Neuron (in vitro differentiated cells): Measurements from ENCODE around the gene IL2RA.

Experiments
- H2AFZ ChIP-seq: one replicate; pipeline ENCODE4 v1.6.1; 2013; ENCODE audit warnings: low read depth, mild to moderate bottlenecking, inconsistent platforms, low read length, moderate library complexity
- H3K27me3 ChIP-seq: one replicate; pipeline ENCODE4 v1.6.1; 2013; ENCODE audit warnings: low read length; ENCODE audit not compliant: insufficient read depth
- H3K36me3 ChIP-seq: one replicate; pipeline ENCODE4 v1.6.1; 2013; ENCODE audit warnings: low read length; ENCODE audit not compliant: insufficient read depth
- H3K4me1 ChIP-seq: one replicate; pipeline ENCODE4 v1.6.1; 2013; ENCODE audit warnings: low read length; ENCODE audit not compliant: insufficient read depth
- H3K4me3 ChIP-seq: 2 replicates; pipeline ENCODE4 v1.5.1; 2013; ENCODE audit warnings: mild to moderate bottlenecking, low read length, moderate library complexity
- H3K9me3 ChIP-seq: one replicate; pipeline ENCODE4 v1.6.1; 2013; ENCODE audit warnings: low read length

The IL2RA gene

DNA sequence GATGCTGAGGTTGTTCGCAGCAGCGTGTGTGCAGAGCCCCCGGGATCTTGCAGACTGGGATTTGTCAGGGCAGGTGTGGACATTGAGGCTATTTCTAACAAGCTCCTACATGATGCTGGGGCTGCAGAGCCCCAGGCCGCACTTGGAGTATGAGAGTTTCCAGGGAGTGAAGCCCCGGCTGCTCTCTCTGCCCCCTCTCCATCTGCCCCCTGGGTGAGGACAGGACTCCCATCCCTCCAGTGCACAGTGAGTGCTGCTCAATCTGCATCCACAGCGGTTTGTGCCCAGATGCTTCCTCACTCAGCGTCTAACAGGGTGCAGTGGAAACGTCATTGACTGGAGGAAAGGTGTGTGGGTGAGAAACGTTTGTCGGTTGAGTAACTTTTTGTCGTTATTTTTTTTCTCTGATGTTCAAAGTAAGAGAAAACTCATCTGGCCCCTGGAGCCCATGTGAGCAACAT, 25.3 kb downstream of the IL2RA start:
- no peaks in the 10 kb centered on the region for H3K36me3 ChIP-seq
- H3K27me3 ChIP-seq = no peaks in the 10 kb centered on the region
- H3K4me3 ChIP-seq = no peak overlapping the region
- H2AFZ ChIP-seq = no peak overlapping the region
- peaks cover 26% of the 10 kb centered on the region for H3K4me1 ChIP-seq
- no peaks in the 10 kb centered on the region for H3K9me3 ChIP-seq

GRCh38 chr10:6035931-6036575, 26.1 kb downstream of the IL2RA start:
- no peak overlapping the region for H2AFZ ChIP-seq
- H3K4me3 ChIP-seq = no peak overlapping the region
- no peaks in the 10 kb centered on the region for H3K9me3 ChIP-seq
- H3K36me3 ChIP-seq = no peaks in the 10 kb centered on the region
- H3K4me1 ChIP-seq = peaks cover 26% of the 10 kb centered on the region
- H3K27me3 ChIP-seq = no peaks in the 10 kb centered on the region

DNA sequence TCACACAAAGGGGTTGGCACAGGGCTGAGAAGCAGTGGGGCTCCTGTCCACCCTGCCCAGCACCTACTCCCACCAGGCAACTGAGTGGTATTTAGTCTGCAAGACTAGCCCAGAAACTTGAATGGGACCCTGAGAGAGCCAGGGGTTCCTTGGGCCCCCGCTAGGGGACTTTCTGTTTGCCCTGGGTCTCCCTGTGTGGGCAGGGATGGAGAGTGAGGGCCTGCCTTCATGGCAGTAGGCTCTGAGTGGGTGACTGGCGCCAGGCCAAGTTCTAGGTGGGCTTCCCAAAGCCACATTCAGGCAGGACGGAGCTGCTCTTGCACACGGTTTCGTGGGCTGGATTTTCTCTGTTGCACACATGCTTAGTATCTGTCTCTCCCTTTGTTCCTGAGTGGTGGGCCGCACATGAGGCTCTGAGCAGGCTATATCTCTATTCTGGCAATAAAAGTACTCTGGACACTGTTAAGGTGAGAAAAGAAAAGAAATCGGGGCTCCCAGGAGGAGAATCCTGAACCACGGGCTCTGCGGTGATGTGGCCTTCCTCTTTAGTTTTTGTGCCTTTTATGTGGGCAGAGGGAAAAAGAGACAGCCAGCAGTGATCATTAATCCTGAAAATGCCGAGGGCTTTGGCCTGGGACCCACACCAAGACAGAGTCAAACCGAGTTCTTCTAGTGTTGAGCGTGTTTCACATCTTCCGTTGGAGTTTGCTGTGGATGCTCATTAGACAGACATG, 26.9 kb downstream of the IL2RA start:
- no peak overlapping the region for H3K4me3 ChIP-seq
- H3K4me1 ChIP-seq = peaks cover 26% of the 10 kb centered on the region
- no peak overlapping the region for H2AFZ ChIP-seq
- H3K9me3 ChIP-seq = no peaks in the 10 kb centered on the region
- H3K36me3 ChIP-seq = no peaks in the 10 kb centered on the region
- H3K27me3 ChIP-seq = no peaks in the 10 kb centered on the region

DNA sequence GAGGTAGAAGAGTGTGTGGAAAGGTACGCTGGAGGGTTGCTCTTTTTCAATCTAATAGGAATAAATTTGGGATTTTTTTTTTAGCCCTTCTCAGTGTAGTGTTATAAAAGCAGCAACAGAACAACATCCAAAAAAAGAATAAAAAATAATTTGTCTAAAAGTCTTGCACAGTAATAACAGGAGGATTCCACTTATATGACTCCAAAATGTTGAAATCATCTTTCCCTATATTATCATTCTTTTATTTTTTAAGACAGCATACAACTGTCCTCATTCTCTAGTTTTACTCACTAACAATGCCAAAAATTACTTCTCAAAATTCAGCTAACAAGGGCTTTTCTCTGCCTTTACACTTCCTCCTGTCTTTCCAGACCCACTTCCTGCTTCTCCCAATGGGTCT, 27.8 kb downstream of the IL2RA start:
- no peaks in the 10 kb centered on the region for H3K27me3 ChIP-seq

DNA sequence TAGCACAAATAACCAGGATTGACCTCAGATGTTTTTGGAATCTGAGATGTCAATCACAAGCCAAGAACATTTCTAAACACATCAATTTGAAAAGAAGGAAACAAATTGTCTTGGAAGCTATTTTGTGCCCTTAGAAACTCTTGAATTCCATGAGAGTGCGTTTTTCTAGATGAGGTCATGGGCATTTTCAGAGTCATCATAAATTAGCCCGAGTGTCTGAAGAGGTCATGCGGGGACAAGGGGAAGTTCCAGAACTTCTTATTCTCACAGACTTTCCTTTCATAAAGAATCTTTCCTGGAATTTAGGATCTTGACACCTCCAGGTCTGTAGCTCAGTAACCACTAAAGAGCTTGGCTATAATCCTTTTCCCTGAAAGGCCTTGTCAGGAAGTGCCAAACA, 28.2 kb downstream of the IL2RA start:
- H3K27me3 ChIP-seq = no peaks in the 10 kb centered on the region
- H3K36me3 ChIP-seq = no peaks in the 10 kb centered on the region
- no peak overlapping the region for H2AFZ ChIP-seq
- H3K9me3 ChIP-seq = no peaks in the 10 kb centered on the region
- H3K4me1 ChIP-seq = peaks cover 26% of the 10 kb centered on the region
- no peak overlapping the region for H3K4me3 ChIP-seq

More for the DNA sequence above, 27.8 kb downstream of the IL2RA start:
- Histone ChIP-seq H3K9me3 (no peaks in the 10 kb centered on the region), H3K36me3 (no peaks in the 10 kb centered on the region), H2AFZ (no peak overlapping the region), H3K4me1 (peaks cover 26% of the 10 kb centered on the region), H3K4me3 (no peak overlapping the region)

GRCh38 chr10:6030940-6031339, 31.2 kb downstream of the IL2RA start:
- Histone ChIP-seq H2AFZ (no peak overlapping the region), H3K4me1 (peaks cover 23% of the 10 kb centered on the region), H3K36me3 (no peaks in the 10 kb centered on the region), H3K4me3 (no peak overlapping the region), H3K9me3 (no peaks in the 10 kb centered on the region), H3K27me3 (no peaks in the 10 kb centered on the region)

DNA sequence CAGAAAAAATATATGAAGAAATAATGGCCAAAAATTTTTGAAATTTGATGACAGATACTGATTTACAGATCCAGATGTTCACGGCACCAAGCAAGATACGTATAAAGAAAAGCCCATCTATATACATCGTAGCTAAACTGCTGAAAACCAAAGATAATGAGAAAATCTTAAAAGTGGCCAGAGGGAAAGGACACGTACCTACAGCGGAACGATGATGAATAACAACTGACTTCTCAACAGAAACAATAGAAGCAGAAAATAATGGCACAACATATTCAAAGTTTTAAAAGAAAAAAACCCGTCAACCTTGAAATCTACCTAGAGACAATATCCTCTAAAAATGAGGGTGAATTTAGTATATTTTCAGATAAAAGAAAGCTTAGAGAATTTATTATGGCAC, 31.9 kb downstream of the IL2RA start:
- no peaks in the 10 kb centered on the region for H3K36me3 ChIP-seq
- H2AFZ ChIP-seq = no peak overlapping the region
- H3K4me3 ChIP-seq = no peak overlapping the region
- H3K27me3 ChIP-seq = no peaks in the 10 kb centered on the region
- peaks cover 25% of the 10 kb centered on the region for H3K4me1 ChIP-seq
- no peaks in the 10 kb centered on the region for H3K9me3 ChIP-seq

DNA sequence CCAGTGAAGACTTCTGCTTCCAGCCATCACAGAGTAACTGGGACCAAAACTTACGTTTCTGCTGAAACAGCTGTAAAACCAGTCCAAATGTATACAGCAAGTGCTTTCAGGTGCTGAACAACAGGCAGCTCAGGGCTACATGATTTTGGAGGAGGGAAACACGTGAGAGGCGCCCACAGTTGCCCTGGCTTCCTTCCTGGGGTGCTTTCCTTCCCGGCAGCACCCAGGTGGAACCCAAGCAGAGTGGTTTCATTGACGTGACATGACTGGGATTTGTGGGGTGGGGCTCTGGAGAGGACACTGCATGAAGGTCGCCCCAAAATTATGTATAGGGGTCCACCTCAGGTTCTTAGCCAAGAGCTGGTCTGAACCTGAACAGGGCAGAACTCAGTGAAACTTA, 34.2 kb downstream of the IL2RA start:
- Histone ChIP-seq H2AFZ (no peak overlapping the region), H3K36me3 (no peaks in the 10 kb centered on the region), H3K4me1 (peaks cover 8% of the 10 kb centered on the region), H3K9me3 (no peaks in the 10 kb centered on the region), H3K27me3 (no peaks in the 10 kb centered on the region), H3K4me3 (no peak overlapping the region)

DNA sequence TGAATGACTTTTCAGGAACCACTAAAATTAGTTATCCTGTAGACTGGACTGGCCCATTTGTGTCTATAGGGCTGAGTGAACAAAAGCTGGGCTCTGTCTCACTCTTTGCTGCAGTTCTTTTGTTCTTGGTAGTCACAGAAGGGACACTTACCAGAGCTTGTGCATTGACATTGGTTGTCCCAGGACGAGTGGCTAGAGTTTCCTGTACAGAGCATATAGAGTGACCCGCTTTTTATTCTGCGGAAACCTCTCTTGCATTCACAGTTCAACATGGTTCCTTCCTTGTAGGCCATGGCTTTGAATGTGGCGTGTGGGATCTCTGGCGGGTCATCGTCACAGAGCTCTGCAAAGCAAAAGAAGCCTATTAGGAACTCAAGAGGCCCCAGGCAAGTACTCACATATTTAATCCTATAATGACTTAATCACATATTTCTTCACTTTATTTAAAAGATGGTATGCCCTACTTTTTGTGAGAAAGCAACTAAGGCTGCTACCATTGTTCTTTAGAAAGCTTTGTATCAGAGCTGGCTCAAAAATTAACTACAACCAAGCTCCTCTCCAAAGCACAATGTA, 36.4 kb downstream of the IL2RA start:
- no peak overlapping the region for H3K4me3 ChIP-seq
- H3K27me3 ChIP-seq = peaks cover 13% of the 10 kb centered on the region
- H3K36me3 ChIP-seq = no peaks in the 10 kb centered on the region
- peaks cover 7% of the 10 kb centered on the region for H3K4me1 ChIP-seq
- H2AFZ ChIP-seq = no peak overlapping the region
- H3K9me3 ChIP-seq = no peaks in the 10 kb centered on the region

DNA sequence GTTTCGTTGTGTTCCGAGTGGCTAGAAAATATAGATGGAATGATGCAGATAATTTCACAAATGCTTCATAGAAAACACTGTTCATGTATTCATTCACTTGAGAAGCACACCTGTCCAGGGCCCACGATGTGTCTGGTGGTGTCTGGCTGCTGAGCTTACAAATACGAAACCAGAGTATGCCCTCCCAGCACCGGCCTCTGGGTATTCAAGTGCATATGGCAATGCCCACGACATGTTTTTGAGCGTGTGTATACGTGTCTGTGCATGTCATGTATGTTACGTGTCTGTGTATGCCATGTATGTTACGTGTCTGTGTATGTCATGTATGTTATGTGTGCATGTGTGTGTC, 37.9 kb downstream of the IL2RA start:
- Histone ChIP-seq H3K36me3 (no peaks in the 10 kb centered on the region), H3K4me3 (no peak overlapping the region), H3K9me3 (no peaks in the 10 kb centered on the region), H3K4me1 (peaks cover 7% of the 10 kb centered on the region), H3K27me3 (peaks cover 13% of the 10 kb centered on the region), H2AFZ (no peak overlapping the region)

GRCh38 chr10:6023661-6024333, 38.4 kb downstream of the IL2RA start:
- Histone ChIP-seq H3K4me1 (peaks cover 7% of the 10 kb centered on the region), H3K9me3 (no peaks in the 10 kb centered on the region), H2AFZ (no peak overlapping the region), H3K4me3 (no peak overlapping the region), H3K36me3 (no peaks in the 10 kb centered on the region), H3K27me3 (peaks cover 13% of the 10 kb centered on the region)

- Histone ChIP-seq H3K9me3 (no peaks in the 10 kb centered on the region), H2AFZ (no peak overlapping the region), H3K4me1 (peaks cover 7% of the 10 kb centered on the region), H3K4me3 (no peak overlapping the region), H3K36me3 (no peaks in the 10 kb centered on the region), H3K27me3 (peaks cover 13% of the 10 kb centered on the region)
Measured at GRCh38 chr10:6022660-6023059, 39.5 kb downstream of the IL2RA start.

DNA sequence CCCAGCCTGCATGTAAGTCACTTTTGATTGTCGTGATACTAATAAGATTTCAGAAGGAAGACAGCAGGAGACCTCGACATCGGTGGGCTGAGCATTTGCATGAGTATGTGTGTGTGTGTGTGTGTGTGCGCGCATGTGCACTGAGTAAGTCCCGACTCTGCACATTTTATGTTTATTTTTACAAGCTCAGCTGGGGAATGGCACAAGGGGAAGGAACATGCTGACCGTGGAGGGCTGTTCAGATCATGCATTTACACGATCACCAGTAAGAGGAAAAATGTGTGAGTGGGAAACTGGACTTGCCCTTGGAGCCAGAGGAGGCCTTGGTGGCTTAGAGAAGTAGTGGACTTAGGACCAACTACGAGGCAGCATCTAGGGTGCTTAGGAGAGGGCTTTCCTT, 41.3 kb downstream of the IL2RA start:
- Histone ChIP-seq H2AFZ (no peak overlapping the region), H3K4me3 (no peak overlapping the region), H3K36me3 (no peaks in the 10 kb centered on the region), H3K27me3 (peaks cover 13% of the 10 kb centered on the region), H3K9me3 (no peaks in the 10 kb centered on the region), H3K4me1 (peaks cover 4% of the 10 kb centered on the region)
